ENCODE results near the gene SV2A.
"Not testable (repeated sequence)": the region's sequence is repeated elsewhere in the genome, so short reads cannot be mapped to it uniquely, and the experiment has no call there.

Gene SV2A

DNA sequence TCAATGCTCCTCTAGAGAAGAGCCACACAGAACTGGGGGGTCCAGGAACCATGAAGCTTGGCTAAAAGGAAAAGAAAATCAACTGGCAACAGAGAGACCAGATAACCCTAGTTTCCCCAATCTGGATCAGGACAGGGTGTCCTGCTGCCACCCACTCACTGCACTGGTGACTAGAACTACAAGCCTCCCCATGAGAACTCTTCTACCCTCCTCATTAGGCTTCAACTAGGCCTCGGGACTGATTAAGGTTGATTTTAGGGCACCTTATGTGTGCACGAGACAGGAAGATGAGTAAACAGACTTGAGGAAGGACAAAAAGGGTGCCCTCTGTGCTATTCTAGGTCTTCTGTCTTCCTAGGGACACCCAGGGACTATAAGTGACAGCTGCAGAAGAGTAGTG, 12.2 kb upstream of the SV2A start:
- DNase-seq (ENCODE audit: low read depth in 2 of 2): no peak

- DNase-seq (ENCODE audit: low read depth in 2 of 2): no peak
These were observed 10.7 kb upstream of the SV2A start for GRCh38 chr1:149928401-149928724.

- DNase-seq (ENCODE audit: low read depth in 2 of 2): peak; percentile 91 to 93
These were observed 10.1 kb upstream of the SV2A start, which contains the start of gene SF3B4 for GRCh38 chr1:149927563-149928400. Gene SF3B4, minus strand, starts transcription at chr1:149927803. Its CDS starts 44 bp downstream, at chr1:149927759.

DNA sequence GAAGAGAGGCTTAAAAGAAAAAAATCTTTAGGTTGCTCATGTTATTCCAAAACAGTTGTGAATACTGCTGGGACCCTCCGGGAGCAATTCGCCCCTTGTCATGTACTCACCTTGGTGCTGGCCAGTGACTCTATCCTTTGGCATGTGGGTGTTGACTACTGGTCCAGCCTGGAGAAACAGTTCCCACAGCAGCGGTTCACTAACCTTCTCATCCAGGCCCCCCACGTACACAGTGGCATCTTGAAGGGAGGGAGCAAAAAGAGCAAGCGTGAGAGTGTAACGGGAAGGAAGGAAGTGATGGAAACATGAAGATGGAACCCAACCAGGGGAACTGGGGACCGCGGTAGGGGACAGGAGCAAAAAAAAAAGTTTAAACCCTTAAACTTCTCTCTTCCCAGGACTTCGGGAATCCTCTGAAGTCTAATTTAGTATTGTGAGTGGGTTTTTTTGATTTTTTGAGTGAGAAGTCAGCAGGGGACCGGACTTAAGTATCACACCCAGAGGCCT, 9.5 kb upstream of the SV2A start:
- DNase-seq (ENCODE audit: low read depth in 2 of 2): no peak

- DNase-seq (ENCODE audit: low read depth in 2 of 2): no peak
These were observed 8.7 kb upstream of the SV2A start for GRCh38 chr1:149926296-149926695.

- no peak for DNase-seq (ENCODE audit: low read depth in 2 of 2)
These were observed 8.1 kb upstream of the SV2A start for GRCh38 chr1:149925751-149926150.

- no peak for DNase-seq (ENCODE audit: low read depth in 2 of 2)
These were observed 7.7 kb upstream of the SV2A start for GRCh38 chr1:149925345-149925744.

DNA sequence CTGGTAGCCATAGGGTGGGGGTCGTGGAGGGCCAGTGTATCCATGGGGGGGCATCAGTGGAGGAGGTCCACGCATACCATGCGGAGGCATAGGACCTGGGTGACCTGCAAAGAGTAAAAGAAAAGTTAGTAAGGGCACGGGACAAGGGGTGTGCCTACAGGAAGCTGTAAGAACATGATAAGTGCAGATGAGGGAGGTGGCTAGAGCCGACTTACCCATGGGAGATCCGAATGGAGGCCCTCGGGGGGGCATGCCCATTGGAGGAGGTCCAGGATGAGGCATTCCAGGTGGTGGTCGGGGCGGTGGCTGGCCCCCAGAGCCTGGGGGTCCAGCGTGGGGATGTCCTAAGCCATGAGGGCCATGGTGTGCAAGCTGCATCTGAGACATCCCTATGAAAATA, 6.0 kb upstream of the SV2A start:
- DNase-seq (ENCODE audit: low read depth in 2 of 2): no peak

- DNase-seq (ENCODE audit: low read depth in 2 of 2): no peak
These were observed 769 bp downstream of the SV2A start for GRCh38 chr1:149916898-149917252.

- DNase-seq (ENCODE audit: low read depth in 2 of 2): no peak
These were observed 1.3 kb downstream of the SV2A start for GRCh38 chr1:149916193-149916897.

GRCh38 chr1:149915429-149916192, 2.0 kb downstream of the SV2A start:
- no peak for DNase-seq (ENCODE audit: low read depth in 2 of 2)

GRCh38 chr1:149914545-149914944, 3.1 kb downstream of the SV2A start:
- DNase-seq (ENCODE audit: low read depth in 2 of 2): no peak

DNA sequence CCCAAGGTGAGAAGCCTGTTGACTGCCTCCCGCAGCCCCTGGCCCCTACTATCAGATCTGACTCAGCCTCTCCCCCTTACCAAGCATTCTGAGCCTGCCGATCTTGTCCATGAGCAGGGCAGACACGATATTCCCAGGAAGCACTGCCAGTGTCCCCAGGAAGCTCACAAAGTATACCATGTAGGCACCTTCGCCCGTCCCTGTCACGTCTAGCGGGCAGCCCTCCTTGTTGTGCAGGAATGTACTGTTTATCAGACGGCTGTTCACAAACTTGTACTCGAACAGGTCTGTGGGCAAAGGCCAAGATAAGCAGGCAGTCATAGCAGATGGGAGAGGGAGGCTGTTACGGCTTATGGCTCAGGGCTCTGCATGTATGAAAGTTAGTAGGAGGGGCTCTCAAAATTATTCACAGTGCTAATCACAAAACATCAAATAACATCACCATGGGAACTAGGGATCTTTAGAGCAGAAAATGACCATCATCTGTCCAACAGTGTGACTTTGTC, 11.0 kb downstream of the SV2A start:
- DNase-seq (ENCODE audit: low read depth in 2 of 2): no peak

DNA sequence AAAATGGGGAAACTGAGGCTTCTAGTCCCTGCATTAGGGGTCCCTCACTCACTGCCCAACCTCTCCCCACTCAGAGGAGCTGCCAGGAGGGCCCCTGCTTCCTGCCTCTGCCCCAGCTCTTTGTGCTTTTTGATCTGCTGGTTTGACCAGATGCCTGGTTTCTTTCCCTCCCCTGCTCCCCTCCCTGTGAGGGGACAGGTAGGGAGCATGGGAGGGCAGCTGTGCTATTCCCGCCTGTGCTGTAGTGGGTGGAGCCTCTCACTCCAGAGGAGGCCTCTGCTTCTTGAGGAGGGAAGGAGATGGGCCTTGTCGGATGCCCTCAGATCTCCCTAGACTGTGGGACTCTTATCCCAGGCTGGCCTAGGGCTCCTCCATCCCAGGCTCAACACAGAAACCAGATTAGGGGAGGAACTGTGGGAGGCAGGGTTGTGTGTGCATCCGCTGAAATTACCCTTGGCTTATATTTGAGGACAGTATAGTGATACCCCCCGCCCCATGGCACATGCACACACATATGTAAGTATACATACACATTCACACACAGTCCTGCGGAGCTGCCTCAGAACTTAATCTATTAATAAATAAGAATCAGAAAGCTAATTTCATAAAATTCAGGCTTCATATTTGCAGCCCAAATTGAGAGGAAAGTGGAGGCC, 13.7 kb downstream of the SV2A start:
- no peak for DNase-seq (ENCODE audit: low read depth in 2 of 2)

GRCh38 chr1:149899460-149900284, 18.0 kb downstream of the SV2A start, which contains the start of gene BOLA1:
Gene BOLA1, plus strand, starts transcription at chr1:149899568. Its CDS starts 492 bp downstream, at chr1:149900060.
- DNase-seq (ENCODE audit: low read depth in 2 of 2): peak; percentile 76 to 80

GRCh38 chr1:149896575-149896974, 21.1 kb downstream of the SV2A start:
- no peak for DNase-seq (ENCODE audit: low read depth in 2 of 2)

- DNase-seq (ENCODE audit: low read depth in 2 of 2): no peak
These were observed 28.7 kb downstream of the SV2A start for GRCh38 chr1:149888999-149889289.

DNA sequence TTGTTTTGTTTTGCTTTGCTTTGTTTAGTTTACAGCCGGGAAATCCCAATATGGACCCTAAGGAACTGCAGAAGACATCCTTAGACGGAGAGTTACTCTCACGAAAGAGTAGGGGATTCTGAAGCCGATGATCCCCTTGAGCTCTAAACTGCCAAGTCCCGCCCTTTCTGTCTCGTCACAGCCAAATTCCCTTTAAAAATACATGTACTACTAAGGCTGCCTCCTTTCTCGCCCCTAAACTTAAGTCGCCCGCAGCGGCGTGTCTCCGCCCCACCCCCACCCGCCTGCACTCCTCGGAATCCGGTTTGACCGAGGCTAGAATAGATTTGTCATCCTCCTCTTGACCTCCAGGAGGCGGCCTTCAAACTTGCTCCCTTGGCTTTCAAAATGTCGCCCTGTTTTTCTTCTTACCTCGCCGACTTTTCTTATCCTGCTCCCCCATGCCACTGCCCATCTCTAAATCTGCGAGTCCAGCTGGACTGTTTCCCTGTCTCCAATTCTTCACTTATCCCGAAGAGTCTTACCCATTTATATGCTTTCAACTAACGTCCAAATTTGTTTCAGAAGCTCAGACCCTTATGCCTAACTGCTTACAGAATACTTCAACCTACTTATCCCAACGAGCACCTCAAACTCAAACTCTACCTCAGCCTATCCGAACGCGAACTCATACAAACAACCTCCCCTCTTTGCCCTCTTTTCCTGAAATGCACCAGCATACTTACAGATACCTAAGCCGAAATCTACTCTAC, 29.2 kb downstream of the SV2A start:
- peak; percentile 78 for DNase-seq (ENCODE audit: low read depth in 2 of 2)

DNA sequence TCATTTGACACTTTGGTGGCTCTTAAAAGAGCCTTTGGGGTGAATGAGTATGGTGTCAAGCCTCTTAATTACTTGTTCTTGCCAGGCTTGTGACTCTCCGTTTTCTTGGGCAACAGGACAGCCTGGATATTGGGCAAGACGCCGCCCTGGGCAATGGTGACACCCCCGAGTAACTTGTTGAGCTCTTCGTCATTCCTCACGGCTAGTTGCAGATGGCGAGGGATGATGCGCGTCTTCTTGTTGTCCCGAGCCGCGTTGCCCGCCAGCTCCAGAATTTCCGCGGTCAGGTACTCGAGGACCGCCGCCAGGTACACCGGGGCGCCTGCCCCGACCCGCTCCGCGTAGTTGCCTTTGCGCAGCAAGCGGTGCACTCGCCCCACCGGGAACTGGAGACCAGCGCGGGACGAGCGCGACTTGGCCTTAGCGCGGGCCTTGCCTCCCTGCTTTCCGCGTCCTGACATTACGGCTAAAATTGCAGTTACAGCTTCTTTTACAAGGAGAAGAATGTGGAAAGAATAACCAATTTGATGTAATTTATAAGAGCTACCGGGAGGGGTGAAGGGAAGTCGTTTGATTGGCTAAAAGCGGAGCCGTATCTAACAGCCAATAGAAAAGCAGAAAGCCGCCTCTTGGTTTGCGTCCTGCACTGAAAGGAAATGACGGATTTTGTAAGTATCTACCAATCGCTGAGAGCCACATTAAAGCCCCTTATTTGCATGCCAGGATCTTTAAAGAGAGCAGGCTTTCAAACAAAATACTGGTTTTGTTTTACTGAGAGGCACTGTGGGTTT, 30.0 kb downstream of the SV2A start:
- peak; percentile 68 to 69 for DNase-seq (ENCODE audit: low read depth in 2 of 2)

GRCh38 chr1:149887196-149887455, 30.5 kb downstream of the SV2A start:
- DNase-seq (ENCODE audit: low read depth in 2 of 2): not testable (repeated sequence)

Data from stimulated activated CD4-positive, alpha-beta T cell treated with anti-CD3 and anti-CD28 coated beads, Interleukin-15, amount 100 ng/mL, for 48 hours (primary cell).